ENCODE data around the gene DBH. TPM values are rescaled to one million over a fixed set of nuclear protein-coding genes. Genes with fewer than 3 reads are reported as not detected.

The DBH gene
- polyA plus RNA-seq, 1 donor = 0.66 TPM

DNA sequence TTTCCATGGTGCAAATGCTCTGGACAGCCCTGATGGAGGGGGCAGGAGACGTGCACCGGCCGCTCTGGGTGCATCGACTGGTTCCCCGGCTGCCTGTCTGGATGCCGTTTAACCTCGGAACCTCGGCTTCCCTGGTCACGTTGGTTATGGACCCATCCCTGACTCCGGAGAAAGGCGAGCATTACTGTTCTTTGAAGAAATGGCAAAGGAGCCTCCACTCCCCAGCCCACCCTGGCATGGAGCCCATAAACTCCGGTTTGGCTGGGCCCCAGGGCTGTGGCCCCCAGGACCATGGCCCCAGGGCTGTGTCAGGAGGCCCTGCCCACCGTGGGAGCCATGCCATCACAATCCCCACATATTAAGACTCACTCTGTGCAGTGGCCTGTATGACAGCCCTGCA, 28.9 kb downstream of the DBH start:
- Histone ChIP-seq H3K27ac (ENCODE audit: low read length) (no peak overlapping the region), H3K27me3 (ENCODE audit: control insufficient read depth, insufficient read depth, low read length) (peaks cover 2% of the 10 kb centered on the region), H3K9me3 (ENCODE audit: control insufficient read depth, low read depth, low read length) (no peaks in the 10 kb centered on the region), H3K4me1 (ENCODE audit: control insufficient read depth, insufficient read depth, low read length) (no peaks in the 10 kb centered on the region), H3K36me3 (ENCODE audit: control insufficient read depth, insufficient read depth, low read length) (no peaks in the 10 kb centered on the region), H3K4me3 (ENCODE audit: low read length) (no peak overlapping the region)
- no CpG with 5 or more reads among the region's 13 CpGs for WGBS (ENCODE audit: insufficient coverage, low lambda C conversion rate)
- DNase-seq = no peak

DNA sequence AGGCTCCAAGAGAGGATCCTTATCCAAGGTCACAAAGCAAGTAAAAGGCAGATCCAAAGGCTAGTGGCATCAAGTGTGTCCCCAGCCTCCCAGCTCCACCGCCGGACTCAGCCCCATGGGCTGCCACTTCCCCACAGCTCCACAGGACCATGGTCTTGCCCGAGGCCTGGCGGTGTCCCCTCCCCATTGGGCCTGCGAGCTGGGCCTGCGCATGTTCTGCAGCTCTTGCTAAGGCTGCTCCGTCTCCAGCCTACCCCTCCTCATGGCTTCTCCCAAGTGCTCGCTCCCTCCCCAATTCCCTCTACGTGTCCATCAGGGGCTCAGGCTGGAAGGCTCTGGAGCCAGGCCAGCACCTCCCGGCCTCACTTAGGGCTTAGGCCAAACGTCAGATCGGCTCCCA, 29.4 kb downstream of the DBH start:
- H3K9me3 ChIP-seq (ENCODE audit: control insufficient read depth, low read depth, low read length) = no peaks in the 10 kb centered on the region
- WGBS (ENCODE audit: insufficient coverage, low lambda C conversion rate) = no CpG with 5 or more reads among the region's 12 CpGs
- no peaks in the 10 kb centered on the region for H3K27me3 ChIP-seq (ENCODE audit: control insufficient read depth, insufficient read depth, low read length)
- H3K36me3 ChIP-seq (ENCODE audit: control insufficient read depth, insufficient read depth, low read length) = no peaks in the 10 kb centered on the region
- H3K4me1 ChIP-seq (ENCODE audit: control insufficient read depth, insufficient read depth, low read length) = no peaks in the 10 kb centered on the region
- DNase-seq = no peak
- no peak overlapping the region for H3K4me3 ChIP-seq (ENCODE audit: low read length)
- no peak overlapping the region for H3K27ac ChIP-seq (ENCODE audit: low read length)

DNA sequence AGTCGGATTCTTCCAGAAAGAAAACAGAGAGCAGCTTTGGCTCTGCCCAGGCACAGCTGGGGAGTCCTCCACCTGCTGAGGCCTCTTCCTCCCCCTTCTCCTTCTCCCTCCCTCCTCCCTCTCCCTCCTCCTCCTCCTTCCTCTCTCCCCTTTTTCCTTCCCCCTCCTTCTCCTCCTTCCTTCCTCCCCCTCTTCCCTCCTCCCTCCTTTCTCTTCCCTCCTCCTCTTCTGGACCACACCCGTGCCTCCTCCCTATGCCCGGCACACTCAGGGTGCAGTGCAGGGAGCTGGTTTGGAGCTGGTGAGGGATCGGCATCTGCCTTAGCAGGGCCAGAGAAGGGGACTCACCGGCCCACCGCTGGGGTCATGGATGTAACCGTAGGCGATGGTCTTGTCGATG, 30.2 kb downstream of the DBH start:
- Histone ChIP-seq H3K27ac (ENCODE audit: low read length) (no peak overlapping the region), H3K4me1 (ENCODE audit: control insufficient read depth, insufficient read depth, low read length) (no peaks in the 10 kb centered on the region), H3K4me3 (ENCODE audit: low read length) (no peak overlapping the region), H3K36me3 (ENCODE audit: control insufficient read depth, insufficient read depth, low read length) (no peaks in the 10 kb centered on the region), H3K9me3 (ENCODE audit: control insufficient read depth, low read depth, low read length) (no peaks in the 10 kb centered on the region), H3K27me3 (ENCODE audit: control insufficient read depth, insufficient read depth, low read length) (no peaks in the 10 kb centered on the region)
- DNase-seq = no peak
- WGBS (ENCODE audit: insufficient coverage, low lambda C conversion rate) = no CpG with 5 or more reads among the region's 9 CpGs

DNA sequence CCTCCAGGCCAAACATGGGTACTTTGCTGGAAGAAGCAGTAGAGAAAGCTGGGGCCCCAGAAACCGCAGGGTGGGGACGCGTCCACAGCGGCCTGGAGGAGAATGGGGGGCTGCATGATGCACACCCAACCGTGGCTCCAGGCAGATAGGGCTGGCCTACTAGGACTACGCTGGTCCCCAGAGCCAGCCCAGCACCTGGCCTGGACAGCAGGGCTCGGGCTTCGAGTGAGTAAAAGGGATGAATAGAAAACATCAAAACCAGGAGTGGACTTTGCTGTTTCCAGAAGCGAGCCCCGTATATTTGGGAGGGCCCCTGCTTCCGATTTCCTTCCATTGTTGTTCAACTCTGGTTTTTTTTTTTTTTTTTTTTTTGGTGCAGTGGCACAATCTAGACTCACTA, 30.7 kb downstream of the DBH start:
- Histone ChIP-seq H3K9me3 (ENCODE audit: control insufficient read depth, low read depth, low read length) (no peaks in the 10 kb centered on the region), H3K36me3 (ENCODE audit: control insufficient read depth, insufficient read depth, low read length) (no peaks in the 10 kb centered on the region), H3K4me1 (ENCODE audit: control insufficient read depth, insufficient read depth, low read length) (no peaks in the 10 kb centered on the region), H3K27me3 (ENCODE audit: control insufficient read depth, insufficient read depth, low read length) (no peaks in the 10 kb centered on the region), H3K27ac (ENCODE audit: low read length) (no peak overlapping the region), H3K4me3 (ENCODE audit: low read length) (no peak overlapping the region)
- DNase-seq = no peak
- 76% methylated on average over 2 of the region's 11 CpGs for WGBS (ENCODE audit: insufficient coverage, low lambda C conversion rate)

DNA sequence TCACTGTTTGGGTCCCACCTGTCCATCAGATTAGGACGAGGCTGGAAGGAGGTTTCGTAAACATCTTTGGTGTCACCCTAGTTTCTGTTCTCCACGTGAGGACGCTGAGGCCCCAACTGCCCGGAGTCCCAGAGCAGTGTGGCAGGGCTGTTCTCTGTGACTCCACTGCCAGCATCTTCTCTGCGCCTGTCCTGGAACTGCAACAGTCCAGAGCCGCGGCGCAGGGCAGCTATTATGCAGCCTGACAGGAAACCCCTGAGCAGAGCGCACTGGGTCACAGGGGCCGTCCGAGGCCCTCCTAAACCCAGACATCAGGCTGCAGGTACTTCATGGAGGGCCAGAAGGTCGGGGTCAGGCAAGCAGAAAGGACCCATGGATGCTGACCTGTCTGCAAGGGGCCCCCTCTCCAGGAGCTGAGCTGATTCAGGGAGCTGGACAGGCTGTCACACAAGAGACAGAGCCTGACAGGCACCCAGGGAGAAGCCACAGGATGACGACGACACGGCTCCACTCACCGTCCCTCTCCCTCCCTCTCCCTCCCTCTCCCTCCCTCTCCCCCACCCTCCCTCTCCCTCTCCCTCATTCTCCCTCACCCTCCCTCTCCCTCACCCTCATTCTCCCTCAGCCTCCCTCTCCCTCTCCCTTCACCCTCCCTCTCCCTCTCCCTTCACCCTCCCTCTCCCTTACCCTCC, 31.7 kb downstream of the DBH start:
- DNase-seq = no peak
- Histone ChIP-seq H3K27ac (ENCODE audit: low read length) (no peak overlapping the region), H3K4me3 (ENCODE audit: low read length) (no peak overlapping the region), H3K27me3 (ENCODE audit: control insufficient read depth, insufficient read depth, low read length) (no peaks in the 10 kb centered on the region), H3K9me3 (ENCODE audit: control insufficient read depth, low read depth, low read length) (peaks cover 2% of the 10 kb centered on the region), H3K36me3 (ENCODE audit: control insufficient read depth, insufficient read depth, low read length) (no peaks in the 10 kb centered on the region), H3K4me1 (ENCODE audit: control insufficient read depth, insufficient read depth, low read length) (no peaks in the 10 kb centered on the region)
- no CpG with 5 or more reads among the region's 17 CpGs for WGBS (ENCODE audit: insufficient coverage, low lambda C conversion rate)

DNA sequence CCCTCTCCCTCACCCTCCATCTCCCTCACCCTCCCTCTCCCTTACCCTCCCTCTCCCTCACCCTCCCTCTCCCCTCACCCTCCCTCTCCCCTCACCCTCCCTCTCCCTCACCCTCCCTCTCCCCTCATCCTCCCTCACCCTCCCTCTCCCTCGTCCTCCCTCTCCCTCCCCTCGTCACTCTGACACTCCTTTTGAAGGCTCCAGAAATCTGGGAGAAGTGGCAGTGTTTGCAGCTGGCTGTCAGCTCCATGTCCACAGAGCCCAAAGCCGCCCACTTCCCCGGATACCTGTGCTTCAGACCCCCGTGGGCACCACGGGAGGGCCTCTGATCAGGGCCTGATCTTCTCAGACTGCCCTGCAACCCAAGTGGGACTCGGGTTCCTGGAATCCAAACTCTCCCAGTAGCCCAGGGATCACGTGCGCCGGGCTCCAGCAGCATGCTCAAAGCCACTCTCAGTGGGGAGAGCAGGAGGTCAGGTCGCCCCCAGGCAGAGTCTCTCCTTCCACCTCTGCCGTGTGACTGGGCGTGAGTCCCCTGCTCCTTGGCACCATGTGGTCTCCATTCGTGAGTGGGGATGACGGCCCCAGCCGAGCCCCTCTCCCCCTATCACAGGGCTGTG, 33.1 kb downstream of the DBH start:
- Histone ChIP-seq H3K9me3 (ENCODE audit: control insufficient read depth, low read depth, low read length) (peaks cover 2% of the 10 kb centered on the region), H3K36me3 (ENCODE audit: control insufficient read depth, insufficient read depth, low read length) (no peaks in the 10 kb centered on the region), H3K4me3 (ENCODE audit: low read length) (no peak overlapping the region), H3K27ac (ENCODE audit: low read length) (no peak overlapping the region), H3K27me3 (ENCODE audit: control insufficient read depth, insufficient read depth, low read length) (no peaks in the 10 kb centered on the region), H3K4me1 (ENCODE audit: control insufficient read depth, insufficient read depth, low read length) (no peaks in the 10 kb centered on the region)
- no peak for DNase-seq
- no CpG with 5 or more reads among the region's 16 CpGs for WGBS (ENCODE audit: insufficient coverage, low lambda C conversion rate)

DNA sequence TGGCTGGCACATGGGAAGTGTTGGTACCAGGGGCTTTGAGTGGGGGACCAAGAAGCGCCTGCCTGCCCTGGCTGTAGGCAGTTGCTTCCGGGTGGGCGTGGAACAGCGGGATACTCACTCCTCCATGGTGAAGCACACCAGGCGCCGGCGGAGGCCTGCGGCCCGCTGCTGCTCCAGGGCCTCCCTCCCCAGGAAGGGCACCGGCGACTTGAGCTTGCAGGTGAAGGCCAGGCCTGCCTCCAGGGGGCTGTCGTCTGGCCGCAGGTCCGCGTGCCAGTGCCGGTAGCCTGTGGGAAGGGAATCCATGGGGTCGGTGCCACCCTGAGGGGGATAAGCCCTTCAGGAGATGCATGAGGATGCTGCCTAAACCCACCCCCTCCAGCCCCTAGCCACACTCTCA, 34.3 kb downstream of the DBH start:
- H3K27me3 ChIP-seq (ENCODE audit: control insufficient read depth, insufficient read depth, low read length) = no peaks in the 10 kb centered on the region
- H3K27ac ChIP-seq (ENCODE audit: low read length) = no peak overlapping the region
- peaks cover 2% of the 10 kb centered on the region for H3K9me3 ChIP-seq (ENCODE audit: control insufficient read depth, low read depth, low read length)
- no peaks in the 10 kb centered on the region for H3K36me3 ChIP-seq (ENCODE audit: control insufficient read depth, insufficient read depth, low read length)
- no peak for DNase-seq
- H3K4me3 ChIP-seq (ENCODE audit: low read length) = no peak overlapping the region
- WGBS (ENCODE audit: insufficient coverage, low lambda C conversion rate) = no CpG with 5 or more reads among the region's 17 CpGs
- H3K4me1 ChIP-seq (ENCODE audit: control insufficient read depth, insufficient read depth, low read length) = no peaks in the 10 kb centered on the region

DNA sequence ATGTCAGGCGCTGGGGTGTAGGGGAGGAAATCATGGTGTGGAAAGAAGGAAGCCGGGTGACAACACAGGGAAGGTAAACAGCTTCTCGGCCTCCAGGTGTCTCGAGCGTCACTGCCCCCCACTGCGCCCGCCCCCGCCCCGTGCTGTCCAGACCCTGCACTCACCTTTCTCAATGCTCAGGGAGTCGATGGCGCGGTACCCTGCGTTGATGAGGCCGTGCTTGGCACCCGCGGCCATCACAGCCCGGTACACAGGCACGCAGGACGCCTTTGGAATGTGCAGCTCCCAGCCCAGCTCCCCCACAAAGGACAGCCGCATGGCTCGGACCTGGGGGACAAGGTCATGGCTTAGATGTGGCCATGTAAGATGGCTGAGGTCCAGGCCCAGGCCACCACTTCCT, 35.2 kb downstream of the DBH start:
- no peaks in the 10 kb centered on the region for H3K27me3 ChIP-seq (ENCODE audit: control insufficient read depth, insufficient read depth, low read length)
- peaks cover 2% of the 10 kb centered on the region for H3K9me3 ChIP-seq (ENCODE audit: control insufficient read depth, low read depth, low read length)
- no peak for DNase-seq
- H3K4me3 ChIP-seq (ENCODE audit: low read length) = no peak overlapping the region
- no peak overlapping the region for H3K27ac ChIP-seq (ENCODE audit: low read length)
- H3K4me1 ChIP-seq (ENCODE audit: control insufficient read depth, insufficient read depth, low read length) = no peaks in the 10 kb centered on the region
- WGBS (ENCODE audit: insufficient coverage, low lambda C conversion rate) = no CpG with 5 or more reads among the region's 21 CpGs
- no peaks in the 10 kb centered on the region for H3K36me3 ChIP-seq (ENCODE audit: control insufficient read depth, insufficient read depth, low read length)

DNA sequence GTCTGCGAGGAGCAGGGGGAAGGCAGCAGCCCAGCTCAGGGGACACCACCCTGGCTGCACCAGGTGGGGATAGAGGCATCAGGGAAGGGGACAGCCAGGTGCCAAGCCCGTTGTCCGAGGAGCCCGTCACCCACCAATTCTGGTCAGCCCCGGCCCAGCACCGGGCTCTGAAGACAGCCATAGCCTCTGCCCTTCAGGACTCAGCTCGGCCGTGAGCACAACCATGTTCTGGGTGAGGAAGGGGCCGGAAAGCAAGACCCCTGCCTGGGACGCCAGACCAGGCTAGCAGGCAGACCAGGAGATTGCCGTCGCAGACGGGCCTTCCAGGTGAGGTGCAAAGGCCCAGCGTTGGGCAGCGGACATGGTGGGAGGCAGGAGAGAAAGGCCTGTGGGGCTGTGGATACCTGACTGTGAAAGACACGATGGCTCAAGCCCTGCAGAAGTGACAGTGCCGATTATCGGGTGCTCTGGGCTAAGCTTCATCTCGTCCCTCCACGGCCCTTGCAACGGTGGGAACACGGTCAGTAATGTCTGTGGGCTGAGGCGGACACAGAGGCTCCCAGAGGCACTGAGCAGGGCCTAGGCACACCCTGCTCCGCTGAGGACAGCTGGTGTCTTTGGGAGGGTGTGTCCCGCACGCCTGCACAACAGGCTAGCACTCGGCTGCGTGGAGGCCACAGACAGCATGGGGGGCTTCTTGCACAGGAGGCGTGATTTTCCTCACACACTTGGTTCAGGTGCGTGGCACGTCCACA, 36.5 kb downstream of the DBH start:
- H3K27me3 ChIP-seq (ENCODE audit: control insufficient read depth, insufficient read depth, low read length) = no peaks in the 10 kb centered on the region
- H3K36me3 ChIP-seq (ENCODE audit: control insufficient read depth, insufficient read depth, low read length) = no peaks in the 10 kb centered on the region
- H3K4me3 ChIP-seq (ENCODE audit: low read length) = no peak overlapping the region
- H3K27ac ChIP-seq (ENCODE audit: low read length) = no peak overlapping the region
- no CpG with 5 or more reads among the region's 31 CpGs for WGBS (ENCODE audit: insufficient coverage, low lambda C conversion rate)
- DNase-seq = no peak
- no peaks in the 10 kb centered on the region for H3K4me1 ChIP-seq (ENCODE audit: control insufficient read depth, insufficient read depth, low read length)
- H3K9me3 ChIP-seq (ENCODE audit: control insufficient read depth, low read depth, low read length) = peaks cover 2% of the 10 kb centered on the region

DNA sequence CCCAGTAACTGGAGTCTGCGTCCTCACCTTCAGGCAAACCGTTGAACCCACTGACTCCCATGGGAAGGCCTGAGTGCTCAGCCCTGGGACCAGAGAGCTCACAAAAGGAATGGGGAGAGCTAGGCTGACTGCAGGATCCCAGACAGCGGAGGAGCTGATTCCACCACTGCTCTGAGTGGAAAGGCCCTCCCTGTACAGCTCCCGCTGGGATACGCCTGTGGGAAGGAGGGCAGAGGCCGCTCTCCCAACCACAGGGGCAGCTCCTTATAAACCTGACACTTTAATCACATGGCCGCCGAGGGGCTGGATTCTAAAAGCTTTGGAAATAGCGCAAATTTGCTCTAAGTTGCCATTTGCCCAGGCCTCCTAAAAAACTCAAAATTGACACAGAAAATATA, 37.1 kb downstream of the DBH start:
- Histone ChIP-seq H3K4me1 (ENCODE audit: control insufficient read depth, insufficient read depth, low read length) (no peaks in the 10 kb centered on the region), H3K9me3 (ENCODE audit: control insufficient read depth, low read depth, low read length) (peaks cover 2% of the 10 kb centered on the region), H3K36me3 (ENCODE audit: control insufficient read depth, insufficient read depth, low read length) (no peaks in the 10 kb centered on the region), H3K27me3 (ENCODE audit: control insufficient read depth, insufficient read depth, low read length) (no peaks in the 10 kb centered on the region), H3K27ac (ENCODE audit: low read length) (no peak overlapping the region), H3K4me3 (ENCODE audit: low read length) (no peak overlapping the region)
- WGBS (ENCODE audit: insufficient coverage, low lambda C conversion rate) = no CpG with 5 or more reads among the region's 9 CpGs
- DNase-seq = no peak
